Measurements from ENCODE around the gene RTP4. TPM values are rescaled to one million over a fixed set of nuclear protein-coding genes. Genes with fewer than 3 reads are reported as not detected.

RTP4 gene
- total and polyA plus RNA-seq, 2 of the 8 experiments (the other 6 are each of a cell fraction or from before 2014, with no cell fraction given) = not detected

- TF ChIP-seq ATF3 (IDR thresholded peaks at IDR 0.05; ENCODE audit: insufficient read depth, low read depth, low read length) (no peak), JUN (IDR thresholded peaks at IDR 0.05; ENCODE audit: low read depth, low read length) (no peak), YY1 (IDR thresholded peaks at IDR 0.05; ENCODE audit: low read depth, low read length) (no peak), RBBP5 (IDR thresholded peaks at IDR 0.05; ENCODE audit: borderline replicate concordance, low read depth, low read length) (no peak), SIRT6 (IDR thresholded peaks at IDR 0.05; ENCODE audit: low read length) (no peak), SP1 (IDR thresholded peaks at IDR 0.05; ENCODE audit: low read depth, low read length) (no peak)
Observed at GRCh38 chr3:187359798-187360486, 8.2 kb upstream of the RTP4 start (continued).
